ENCODE data around the gene RPEL1. TPM values are rescaled to one million over a fixed set of nuclear protein-coding genes. Genes with fewer than 3 reads are reported as not detected.

The RPEL1 gene
- total RNA-seq, 4 donors from 2014 or later, result not detected

- whole genome bisulfite sequencing, 2 donors (ENCODE audit: low coverage in 1 of 2), result 59 to 74% methylated on average over 2 to 3 of the region's 3 CpGs
- intact Hi-C loops (cut with DNase I; ENCODE audit: low total_unique reads), result no loop called here
- DNase-seq, result no peak
- in situ Hi-C loops (cut with MboI; ENCODE audit: low pct_ligation_motif_present in 1 of 4, low pct_unique_long_range_greater_than_20kb in 1 of 4, low sequenced_read_pairs in 3 of 4), result no loop called here
- TF ChIP-seq, protein P1, sequence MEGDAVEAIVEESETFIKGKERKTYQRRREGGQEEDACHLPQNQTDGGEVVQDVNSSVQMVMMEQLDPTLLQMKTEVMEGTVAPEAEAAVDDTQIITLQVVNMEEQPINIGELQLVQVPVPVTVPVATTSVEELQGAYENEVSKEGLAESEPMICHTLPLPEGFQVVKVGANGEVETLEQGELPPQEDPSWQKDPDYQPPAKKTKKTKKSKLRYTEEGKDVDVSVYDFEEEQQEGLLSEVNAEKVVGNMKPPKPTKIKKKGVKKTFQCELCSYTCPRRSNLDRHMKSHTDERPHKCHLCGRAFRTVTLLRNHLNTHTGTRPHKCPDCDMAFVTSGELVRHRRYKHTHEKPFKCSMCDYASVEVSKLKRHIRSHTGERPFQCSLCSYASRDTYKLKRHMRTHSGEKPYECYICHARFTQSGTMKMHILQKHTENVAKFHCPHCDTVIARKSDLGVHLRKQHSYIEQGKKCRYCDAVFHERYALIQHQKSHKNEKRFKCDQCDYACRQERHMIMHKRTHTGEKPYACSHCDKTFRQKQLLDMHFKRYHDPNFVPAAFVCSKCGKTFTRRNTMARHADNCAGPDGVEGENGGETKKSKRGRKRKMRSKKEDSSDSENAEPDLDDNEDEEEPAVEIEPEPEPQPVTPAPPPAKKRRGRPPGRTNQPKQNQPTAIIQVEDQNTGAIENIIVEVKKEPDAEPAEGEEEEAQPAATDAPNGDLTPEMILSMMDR (IDR thresholded peaks at IDR 0.05), result no peak
- TF ChIP-seq EP300 (IDR thresholded peaks at IDR 0.05; ENCODE audit: low read depth) (no peak), POLR2AphosphoS5 (IDR thresholded peaks at IDR 0.05) (no peak), POLR2A (IDR thresholded peaks at IDR 0.05) (no peak)
- peaks cover 93% of the 10 kb centered on the region for H3K27me3 ChIP-seq
- H3K36me3 ChIP-seq, result no peaks in the 10 kb centered on the region
- H3K9me3 ChIP-seq, result no peaks in the 10 kb centered on the region
- H3K4me3 ChIP-seq, result no peak overlapping the region
- H3K27ac ChIP-seq, result no peak overlapping the region
- peaks cover 0 to 16% (median 12%) of the 10 kb centered on the region in 4 donors for H3K4me1 ChIP-seq
Observed at GRCh38 chr10:103280031-103280430, 34.3 kb downstream of the RPEL1 start.

DNA sequence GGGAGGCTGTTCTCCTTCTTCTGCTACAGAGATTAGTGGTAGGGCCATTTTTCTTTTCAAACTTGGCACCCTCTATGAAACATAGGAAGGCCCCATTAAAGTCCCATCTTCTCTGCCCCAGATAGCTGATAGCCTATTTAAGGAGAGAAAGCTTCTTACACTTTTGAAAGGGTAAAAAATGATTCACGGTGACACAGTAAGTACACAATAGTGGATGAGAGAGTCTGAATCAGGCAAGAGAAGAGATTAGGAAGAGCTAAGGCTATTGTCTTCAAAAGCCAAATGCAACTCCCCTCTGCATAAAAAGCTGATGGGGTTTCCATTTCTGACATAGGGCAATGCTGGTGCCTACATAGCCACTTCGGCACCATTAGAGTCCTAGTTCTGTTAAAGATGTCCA is 34.8 kb downstream of the RPEL1 start:
- Histone ChIP-seq H3K4me1 (peaks cover 0 to 16% (median 12%) of the 10 kb centered on the region in 4 donors), H3K9me3 (no peaks in the 10 kb centered on the region), H3K27me3 (peaks cover 93% of the 10 kb centered on the region), H3K4me3 (no peak overlapping the region), H3K36me3 (no peaks in the 10 kb centered on the region), H3K27ac (no peak overlapping the region)
- 83% methylated on average over 2 of the region's 2 CpGs; no CpG with 5 or more reads in 1 of the 2 donors for WGBS, 2 donors (ENCODE audit: low coverage in 1 of 2)
- intact Hi-C loops (cut with DNase I; ENCODE audit: low total_unique reads), result no loop called here
- DNase-seq, result no peak
- TF ChIP-seq EP300 (IDR thresholded peaks at IDR 0.05; ENCODE audit: low read depth), result no peak
- no peak for TF ChIP-seq POLR2AphosphoS5 (IDR thresholded peaks at IDR 0.05)
- TF ChIP-seq, protein P1 (IDR thresholded peaks at IDR 0.05), result no peak
- no peak for TF ChIP-seq POLR2A (IDR thresholded peaks at IDR 0.05)
- in situ Hi-C loops (cut with MboI; ENCODE audit: low pct_ligation_motif_present in 1 of 4, low pct_unique_long_range_greater_than_20kb in 1 of 4, low sequenced_read_pairs in 3 of 4), result no loop called here

DNA sequence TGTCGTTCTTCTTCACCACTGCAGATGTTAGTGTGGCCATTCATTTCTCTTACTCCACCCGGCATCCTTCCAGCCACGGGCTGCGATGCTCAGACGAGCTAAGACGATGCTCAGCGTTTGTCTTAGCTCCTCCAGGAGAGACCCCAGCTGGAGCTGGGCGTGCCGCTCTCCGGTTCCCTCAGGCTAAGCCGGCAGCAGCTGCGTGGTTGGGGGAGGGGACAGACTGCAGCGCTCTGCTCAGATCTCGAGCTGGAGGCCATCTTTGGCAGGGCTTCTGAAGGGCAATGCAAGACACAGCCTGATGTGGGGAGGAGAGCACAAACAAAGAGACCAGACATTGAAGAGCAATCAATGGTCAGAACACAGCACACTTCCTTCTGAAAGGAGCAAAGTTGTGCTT is 36.1 kb downstream of the RPEL1 start:
- Histone ChIP-seq H3K4me3 (no peak overlapping the region), H3K36me3 (no peaks in the 10 kb centered on the region), H3K27me3 (peaks cover 91% of the 10 kb centered on the region), H3K27ac (no peak overlapping the region), H3K4me1 (peaks cover 0 to 12% (median 10%) of the 10 kb centered on the region in 4 donors), H3K9me3 (no peaks in the 10 kb centered on the region)
- 17 to 29% methylated on average over 1 to 14 of the region's 14 CpGs for WGBS, 2 donors (ENCODE audit: low coverage in 1 of 2)
- DNase-seq, result no peak
- in situ Hi-C loops (cut with MboI; ENCODE audit: low pct_ligation_motif_present in 1 of 4, low pct_unique_long_range_greater_than_20kb in 1 of 4, low sequenced_read_pairs in 3 of 4), result no loop called here
- TF ChIP-seq EP300 (IDR thresholded peaks at IDR 0.05; ENCODE audit: low read depth) (no peak), POLR2A (IDR thresholded peaks at IDR 0.05) (no peak), POLR2AphosphoS5 (IDR thresholded peaks at IDR 0.05) (no peak)
- TF ChIP-seq, protein P1 (IDR thresholded peaks at IDR 0.05), result no peak
- intact Hi-C loops (cut with DNase I; ENCODE audit: low total_unique reads), result no loop called here

GRCh38 chr10:103282961-103283360 is 37.3 kb downstream of the RPEL1 start:
- no peak overlapping the region for H3K27ac ChIP-seq
- 24 to 36% methylated on average over 1 of the region's 1 CpG for WGBS, 2 donors (ENCODE audit: low coverage in 1 of 2)
- H3K4me3 ChIP-seq, result no peak overlapping the region
- H3K27me3 ChIP-seq, result peaks cover 89% of the 10 kb centered on the region
- TF ChIP-seq EP300 (IDR thresholded peaks at IDR 0.05; ENCODE audit: low read depth) (no peak), POLR2AphosphoS5 (IDR thresholded peaks at IDR 0.05) (no peak), POLR2A (IDR thresholded peaks at IDR 0.05) (no peak)
- TF ChIP-seq, protein P1 (IDR thresholded peaks at IDR 0.05), result no peak
- no peak for DNase-seq
- no peaks in the 10 kb centered on the region for H3K36me3 ChIP-seq
- intact Hi-C loops (cut with DNase I; ENCODE audit: low total_unique reads), result no loop called here
- in situ Hi-C loops (cut with MboI; ENCODE audit: low pct_ligation_motif_present in 1 of 4, low pct_unique_long_range_greater_than_20kb in 1 of 4, low sequenced_read_pairs in 3 of 4), result no loop called here
- peaks cover 0 to under 1% (median 0%) of the 10 kb centered on the region in 4 donors for H3K4me1 ChIP-seq
- H3K9me3 ChIP-seq, result no peaks in the 10 kb centered on the region
